Mesendoderm (in vitro differentiated cells): ENCODE data around the gene BMPR1B.

Source experiments
- DNase-seq: peaks from one replicate; pipeline ENCODE4 v3.0.0; 2013
- H2AK5ac ChIP-seq: 2 replicates; pipeline ENCODE4 v1.6.1; 2013; ENCODE audit warnings: low read length, inconsistent platforms
- H2BK120ac ChIP-seq: 2 replicates; pipeline ENCODE4 v1.6.1; 2013; ENCODE audit warnings: low read depth, mild to moderate bottlenecking, low read length, moderate library complexity, mixed read lengths
- H2BK15ac ChIP-seq: replicated peaks from 2 replicates; pipeline ENCODE4 v1.6.1; 2013; ENCODE audit warnings: low read depth, mild to moderate bottlenecking, moderate library complexity
- H2BK5ac ChIP-seq: 2 replicates; pipeline ENCODE4 v1.6.1; 2013; ENCODE audit warnings: low read length, inconsistent platforms
- H3K18ac ChIP-seq: 2 replicates; pipeline ENCODE4 v1.6.1; 2013; ENCODE audit warnings: mild to moderate bottlenecking, low read length, mixed read lengths
- H3K23ac ChIP-seq: one replicate; pipeline ENCODE4 v1.6.1; 2013; ENCODE audit warnings: low read length
- H3K27ac ChIP-seq: 2 replicates; pipeline ENCODE4 v1.5.1; 2013; ENCODE audit warnings: low read depth, mild to moderate bottlenecking, inconsistent platforms, low read length, moderate library complexity
- H3K27me3 ChIP-seq: 2 replicates; pipeline ENCODE4 v1.6.1; 2013; ENCODE audit warnings: low read length, control low read depth, mild to moderate bottlenecking, inconsistent platforms; ENCODE audit not compliant: insufficient read depth, poor library complexity
- H3K36me3 ChIP-seq: 2 replicates; pipeline ENCODE4 v1.6.1; 2013; ENCODE audit warnings: low read length, inconsistent platforms; ENCODE audit not compliant: control insufficient read depth, insufficient read depth
- H3K4ac ChIP-seq: one replicate; pipeline ENCODE4 v1.6.1; 2013; ENCODE audit warnings: low read depth, mild to moderate bottlenecking, low read length, moderate library complexity
- H3K4me1 ChIP-seq: 2 replicates; pipeline ENCODE4 v1.6.1; 2013; ENCODE audit warnings: low read depth, low read length, inconsistent platforms; ENCODE audit not compliant: control insufficient read depth
- H3K4me2 ChIP-seq: 2 replicates; pipeline ENCODE4 v1.6.1; 2013; ENCODE audit warnings: low read length
- H3K4me3 ChIP-seq: 2 replicates; pipeline ENCODE4 v1.5.1; 2013; ENCODE audit warnings: mild to moderate bottlenecking, low read length
- H3K56ac ChIP-seq: one replicate; pipeline ENCODE4 v1.6.1; 2013; ENCODE audit warnings: low read length
- H3K79me1 ChIP-seq: 2 replicates; pipeline ENCODE4 v1.6.1; 2013; ENCODE audit warnings: low read length, inconsistent platforms
- H3K79me2 ChIP-seq: 2 replicates; pipeline ENCODE4 v1.6.1; 2013; ENCODE audit warnings: mild to moderate bottlenecking, low read length; ENCODE audit not compliant: control insufficient read depth, insufficient read depth
- H3K9ac ChIP-seq: 2 replicates; pipeline ENCODE4 v1.6.1; 2013; ENCODE audit warnings: low read length, inconsistent platforms
- H4K5ac ChIP-seq: one replicate; pipeline ENCODE4 v1.6.1; 2013; ENCODE audit warnings: low read length
- H4K8ac ChIP-seq: one replicate; pipeline ENCODE4 v1.6.1; 2013; ENCODE audit warnings: low read depth, mild to moderate bottlenecking, control low read depth, low read length, moderate library complexity
- WGBS: extraction: QIAGEN DNeasy Blood & Tissue Kit; methylation state at CpG from one replicate; pipeline ENCODE4 v1.1.7; 2013; ENCODE audit warnings: low lambda C conversion rate, missing lambda C conversion rate; ENCODE audit not compliant: insufficient coverage; ENCODE audit errors: extremely low coverage; 5-methylcytosine and 5-hydroxymethylcytosine counted together

BMPR1B gene

DNA sequence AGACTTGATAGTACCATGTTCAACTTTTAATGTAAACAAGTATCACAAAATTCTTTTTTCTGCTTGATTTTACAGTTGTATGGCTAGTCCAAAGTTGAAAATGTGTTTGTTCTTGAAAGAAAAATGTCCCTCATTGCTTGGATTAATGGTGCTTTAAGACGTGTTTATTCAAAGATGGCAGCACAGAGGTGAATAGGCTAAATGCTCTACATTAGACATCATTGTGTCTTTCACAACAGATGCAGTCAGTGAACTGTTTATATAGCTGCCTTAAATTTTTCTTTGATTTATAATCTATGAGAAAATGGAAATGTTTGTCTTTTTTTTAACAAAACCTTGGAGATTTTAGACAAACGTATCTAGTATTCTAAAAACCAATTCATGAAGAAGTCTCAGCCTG is 137.3 kb downstream of the BMPR1B start:
- Histone ChIP-seq H3K56ac (no peak overlapping the region), H3K79me2 (no peaks in the 10 kb centered on the region), H3K23ac (no peak overlapping the region), H2BK5ac (no peak overlapping the region), H4K8ac (no peak overlapping the region), H3K27me3 (no peaks in the 10 kb centered on the region), H3K9ac (no peak overlapping the region), H3K4me2 (no peak overlapping the region), H3K4me1 (peaks cover 3% of the 10 kb centered on the region), H3K36me3 (no peaks in the 10 kb centered on the region), H3K79me1 (no peaks in the 10 kb centered on the region), H2BK15ac (no peak overlapping the region), H2BK120ac (no peak overlapping the region), H3K4me3 (no peak overlapping the region), H4K5ac (no peak overlapping the region), H3K18ac (no peak overlapping the region), H3K4ac (no peak overlapping the region), H3K27ac (no peak overlapping the region), H2AK5ac (no peak overlapping the region)
- no CpG with 5 or more reads among the region's 2 CpGs for WGBS
- DNase-seq, result no peak

DNA sequence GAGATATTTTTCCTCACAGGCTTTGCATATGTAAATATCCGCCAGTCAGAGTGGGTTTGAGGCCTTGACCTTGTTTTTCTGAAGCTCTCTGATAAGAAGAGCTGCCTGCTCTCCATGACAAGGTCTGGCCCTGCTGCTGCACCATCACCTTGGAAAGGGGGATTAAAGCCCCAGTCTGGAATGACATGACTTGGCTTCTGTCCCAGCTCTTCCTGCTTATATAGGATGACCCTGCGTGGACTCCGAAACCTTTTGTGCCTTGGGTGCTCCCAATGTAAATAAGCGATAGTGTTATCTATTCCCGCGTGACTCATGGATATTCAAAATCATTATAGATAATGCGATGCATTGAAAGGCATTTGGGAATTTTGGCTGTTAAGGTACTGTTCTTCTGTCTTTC is 139.3 kb downstream of the BMPR1B start:
- Histone ChIP-seq H2BK5ac (no peak overlapping the region), H4K5ac (no peak overlapping the region), H3K56ac (no peak overlapping the region), H3K4ac (no peak overlapping the region), H2BK15ac (no peak overlapping the region), H3K4me2 (no peak overlapping the region), H2AK5ac (no peak overlapping the region), H3K36me3 (no peaks in the 10 kb centered on the region), H4K8ac (no peak overlapping the region), H3K23ac (no peak overlapping the region), H3K79me2 (no peaks in the 10 kb centered on the region), H3K9ac (no peak overlapping the region), H3K4me1 (peaks cover 3% of the 10 kb centered on the region), H3K27ac (no peak overlapping the region), H2BK120ac (no peak overlapping the region), H3K27me3 (no peaks in the 10 kb centered on the region), H3K4me3 (no peak overlapping the region), H3K18ac (no peak overlapping the region), H3K79me1 (no peaks in the 10 kb centered on the region)
- no CpG with 5 or more reads among the region's 7 CpGs for WGBS
- DNase-seq, result peak; percentile 85

DNA sequence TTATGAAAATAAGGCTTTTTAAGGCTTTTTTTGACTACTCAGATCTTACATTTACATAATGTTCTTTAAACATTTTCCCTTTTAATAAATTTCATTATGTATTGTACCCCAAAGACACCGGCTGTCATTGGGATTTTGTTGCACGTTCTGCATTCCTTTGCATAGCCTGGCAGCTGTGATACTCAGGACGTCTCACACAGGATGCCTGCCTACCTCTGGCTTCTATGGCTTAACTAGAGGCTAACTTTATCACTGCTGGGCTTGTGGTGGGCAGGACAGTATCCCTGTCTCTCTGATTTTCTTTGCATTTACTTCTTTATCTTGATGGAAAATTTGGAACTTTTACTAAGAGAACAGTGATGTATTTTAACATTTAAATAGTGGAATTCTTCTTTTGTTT is 147.8 kb downstream of the BMPR1B start:
- Histone ChIP-seq H3K4me1 (no peaks in the 10 kb centered on the region), H3K9ac (no peak overlapping the region), H3K4me2 (no peak overlapping the region), H3K4ac (no peak overlapping the region), H3K56ac (no peak overlapping the region), H4K5ac (no peak overlapping the region), H2BK5ac (no peak overlapping the region), H3K27ac (no peak overlapping the region), H2BK15ac (no peak overlapping the region), H3K4me3 (no peak overlapping the region), H4K8ac (no peak overlapping the region), H2BK120ac (no peak overlapping the region), H3K18ac (no peak overlapping the region), H3K27me3 (no peaks in the 10 kb centered on the region), H3K36me3 (no peaks in the 10 kb centered on the region), H3K79me2 (no peaks in the 10 kb centered on the region), H2AK5ac (no peak overlapping the region), H3K23ac (no peak overlapping the region), H3K79me1 (no peaks in the 10 kb centered on the region)
- DNase-seq, result no peak
- WGBS, result no CpG with 5 or more reads among the region's 3 CpGs

DNA sequence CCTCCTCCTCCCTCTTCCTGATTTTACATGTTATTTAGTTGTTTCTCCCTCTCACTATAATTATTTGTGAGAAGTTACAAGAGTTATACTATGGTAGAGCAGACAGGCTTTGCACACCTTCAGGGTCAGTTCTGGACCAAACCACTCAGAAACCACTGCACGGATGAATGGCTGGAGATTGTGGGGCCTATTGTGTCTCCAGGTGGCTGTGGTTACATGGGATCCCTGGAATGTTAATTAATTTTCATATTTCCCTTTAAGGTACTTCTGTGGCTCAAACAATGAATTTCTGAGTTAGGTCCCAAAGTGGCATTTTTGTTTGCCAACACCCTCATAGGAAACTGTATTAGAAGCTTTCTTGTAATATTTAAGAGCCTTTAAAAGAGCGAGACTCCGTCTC is 151.9 kb downstream of the BMPR1B start:
- Histone ChIP-seq H3K4me2 (no peak overlapping the region), H3K79me1 (no peaks in the 10 kb centered on the region), H3K23ac (no peak overlapping the region), H3K56ac (no peak overlapping the region), H3K4ac (no peak overlapping the region), H3K27ac (no peak overlapping the region), H4K8ac (no peak overlapping the region), H3K4me1 (peaks cover 5% of the 10 kb centered on the region), H3K4me3 (no peak overlapping the region), H2AK5ac (no peak overlapping the region), H2BK120ac (no peak overlapping the region), H3K9ac (no peak overlapping the region), H3K18ac (peak overlapping the region; percentile 51), H2BK15ac (no peak overlapping the region), H4K5ac (no peak overlapping the region), H3K79me2 (no peaks in the 10 kb centered on the region), H2BK5ac (no peak overlapping the region), H3K36me3 (no peaks in the 10 kb centered on the region), H3K27me3 (no peaks in the 10 kb centered on the region)
- DNase-seq, result no peak
- no CpG with 5 or more reads among the region's 3 CpGs for WGBS

DNA sequence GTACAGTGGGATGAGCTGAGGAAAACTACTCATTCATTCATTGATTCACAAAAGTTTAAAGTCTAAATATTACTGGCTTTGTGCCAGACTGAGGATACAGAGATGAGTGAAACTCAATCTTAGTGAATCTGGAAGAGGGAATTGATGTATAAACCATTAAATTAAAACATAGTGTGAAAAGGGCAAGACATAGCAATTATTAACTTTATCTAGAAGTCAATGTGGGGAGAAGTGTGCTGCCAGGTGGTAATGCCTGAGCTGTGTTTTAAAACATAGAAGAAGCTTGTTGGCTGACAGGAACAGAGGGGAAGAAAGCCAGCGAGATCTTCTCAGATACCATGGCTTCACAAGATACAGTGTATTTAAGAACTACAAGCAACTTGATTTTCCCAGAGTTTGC is 153.4 kb downstream of the BMPR1B start:
- H3K4me3 ChIP-seq, result no peak overlapping the region
- H2BK120ac ChIP-seq, result no peak overlapping the region
- H3K4ac ChIP-seq, result no peak overlapping the region
- no peaks in the 10 kb centered on the region for H3K79me2 ChIP-seq
- no CpG with 5 or more reads among the region's 1 CpG for WGBS
- no peak overlapping the region for H2BK5ac ChIP-seq
- no peak overlapping the region for H3K23ac ChIP-seq
- no peak overlapping the region for H3K4me2 ChIP-seq
- no peaks in the 10 kb centered on the region for H3K79me1 ChIP-seq
- H4K8ac ChIP-seq, result no peak overlapping the region
- no peak overlapping the region for H2BK15ac ChIP-seq
- no peak overlapping the region for H3K18ac ChIP-seq
- no peak overlapping the region for H3K9ac ChIP-seq
- no peaks in the 10 kb centered on the region for H3K27me3 ChIP-seq
- no peak overlapping the region for H2AK5ac ChIP-seq
- no peak overlapping the region for H3K27ac ChIP-seq
- peaks cover 5% of the 10 kb centered on the region for H3K4me1 ChIP-seq
- no peak for DNase-seq
- H4K5ac ChIP-seq, result no peak overlapping the region
- no peak overlapping the region for H3K56ac ChIP-seq
- no peaks in the 10 kb centered on the region for H3K36me3 ChIP-seq

DNA sequence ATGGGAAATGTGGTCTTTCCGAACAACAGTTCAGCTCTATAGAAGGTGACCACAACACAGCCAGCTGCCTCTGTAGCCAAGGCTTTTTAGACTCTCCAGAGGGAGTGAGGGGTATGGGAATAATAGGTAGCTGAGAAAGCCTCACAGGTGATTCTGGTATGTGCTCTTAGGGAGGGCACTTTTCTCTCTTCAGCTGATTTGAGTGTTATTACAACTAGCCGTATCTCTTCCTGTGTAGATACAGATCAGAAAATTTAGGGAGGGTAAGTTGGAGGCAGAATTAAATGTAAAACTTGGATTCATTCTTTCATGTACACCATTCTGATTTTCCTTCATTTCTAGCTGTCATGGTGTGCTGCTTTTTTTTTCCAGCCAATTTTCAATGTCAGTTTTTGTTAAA is 154.9 kb downstream of the BMPR1B start:
- Histone ChIP-seq H3K18ac (peak overlapping the region; percentile 40), H3K4me2 (no peak overlapping the region), H3K9ac (no peak overlapping the region), H2BK120ac (no peak overlapping the region), H4K5ac (no peak overlapping the region), H3K23ac (no peak overlapping the region), H3K79me1 (no peaks in the 10 kb centered on the region), H3K27ac (no peak overlapping the region), H3K4ac (no peak overlapping the region), H4K8ac (no peak overlapping the region), H3K79me2 (no peaks in the 10 kb centered on the region), H3K56ac (no peak overlapping the region), H3K4me1 (peaks cover 5% of the 10 kb centered on the region), H2AK5ac (no peak overlapping the region), H3K4me3 (no peak overlapping the region), H2BK15ac (no peak overlapping the region), H3K36me3 (no peaks in the 10 kb centered on the region), H2BK5ac (no peak overlapping the region), H3K27me3 (no peaks in the 10 kb centered on the region)
- WGBS, result no CpG with 5 or more reads among the region's 2 CpGs
- DNase-seq, result no peak
